HCT116 (cell line): ENCODE results near the gene TXNDC12. TPM values are rescaled to one million over a fixed set of nuclear protein-coding genes. Genes with fewer than 3 reads are reported as not detected.

Experiments used
- ATAC-seq: fragments of 200-7000 bp; cut with Tn5 transposase; 2 replicates; pipeline ENCODE4 v1.9.1; 2020; ENCODE audit warnings: mild to moderate bottlenecking, moderate library complexity
- BruUV-seq: library from RNA; stranded (reverse); fragments of 400-500 nt; replicated peaks from 2 replicates; lab custom pipeline; 2021; lab: Mats Ljungman, UMichigan
- CTCF ChIA-PET: fragments of 300-600 bp; sonication (Branson Sonifier 250); formaldehyde crosslinking; loops from one replicate; lab custom pipeline; 2021; ENCODE audit warnings: antibody characterized with exemption; lab: Charles Lee
- POLR2A ChIA-PET: fragments of 300-600, 350-600 bp; sonication (Branson Sonifier 250); formaldehyde crosslinking; loops from one replicate; lab custom pipeline; 2021; ENCODE audit warnings: antibody characterized with exemption; lab: Charles Lee
- RAD21 ChIA-PET, 2 experiments: fragments of 300-600 bp; sonication (Branson Sonifier 250); formaldehyde crosslinking; loops; one replicate each; lab custom pipeline; 2023; ENCODE audit warnings: low total read pairs in 2 of 2; ENCODE audit not compliant: uncharacterized antibody in 2 of 2, unreplicated experiment in 2 of 2, low non-redundant PET in 1 of 2; lab: Charles Lee
- DNase-seq: peaks from one replicate; pipeline ENCODE4 v3.0.0-alpha.2; 2010; ENCODE audit warnings: low read depth, low spot score
- H2AFZ ChIP-seq: fragments of 200-600 bp; shearing (Covaris generic), sonication (generic); 2 replicates; pipeline ENCODE4 v1.6.1; 2017; ENCODE audit warnings: low read depth, mixed run types, mixed read lengths, antibody characterized with exemption, low read length; ENCODE audit not compliant: poor library complexity, severe bottlenecking
- H3K27ac ChIP-seq: 2 replicates; pipeline ENCODE4 v1.5.1; 2012; ENCODE audit warnings: low read depth, low read length
- H3K27me3 ChIP-seq: fragments of 200-600 bp; sonication (generic); 2 replicates; pipeline ENCODE4 v1.6.1; 2016; ENCODE audit warnings: mixed run types, low read length, mixed read lengths; ENCODE audit not compliant: insufficient read depth
- H3K36me3 ChIP-seq, 2 experiments: fragments of 200-500 bp in 1 of 2; fragments of 200-600 bp in 1 of 2; sonication (Bioruptor generic) in 1 of 2; sonication (generic) in 1 of 2; 2 replicates each; pipeline versions ENCODE4 v1.5.1 to v1.6.1; 2014 to 2016; ENCODE audit warnings: low read length in 2 of 2, inconsistent platforms in 1 of 2, mixed read lengths in 1 of 2, mixed run types in 1 of 2; ENCODE audit not compliant: insufficient read depth in 2 of 2, control insufficient read depth in 1 of 2
- H3K4me1 ChIP-seq, 2 experiments: fragments of 200-600 bp in 1 of 2; sonication (generic) in 1 of 2; 2 replicates each; pipeline versions ENCODE4 v1.5.1 to v1.6.1; 2012 to 2017; ENCODE audit warnings: low read length in 2 of 2, inconsistent platforms in 1 of 2, mild to moderate bottlenecking in 1 of 2, mixed read lengths in 1 of 2, mixed run types in 1 of 2, moderate library complexity in 1 of 2; ENCODE audit not compliant: insufficient read depth in 2 of 2, control insufficient read depth in 1 of 2
- H3K4me2 ChIP-seq: fragments of 200-600 bp; sonication (generic); 2 replicates; pipeline ENCODE4 v1.6.1; 2017; ENCODE audit warnings: mixed run types, low read length, mixed read lengths
- H3K4me3 ChIP-seq, 2 experiments: fragments of 200-600 bp in 1 of 2; sonication (generic) in 1 of 2; replicated peaks in 1 of 2; 2 replicates each; pipeline ENCODE4 v1.5.1; 2011 to 2016; ENCODE audit warnings: low read length in 2 of 2, control low read depth in 1 of 2, low read depth in 1 of 2, mild to moderate bottlenecking in 1 of 2, mixed read lengths in 1 of 2, mixed run types in 1 of 2
- H3K79me2 ChIP-seq: fragments of 200-600 bp; sonication (generic); 2 replicates; pipeline ENCODE4 v1.6.1; 2017; ENCODE audit warnings: mild to moderate bottlenecking, mixed run types, low read length, moderate library complexity, mixed read lengths; ENCODE audit not compliant: insufficient read depth
- H3K9ac ChIP-seq: fragments of 200-600 bp; sonication (generic); 2 replicates; pipeline ENCODE4 v1.6.1; 2016; ENCODE audit warnings: low read length, mixed read lengths
- H3K9me2 ChIP-seq: fragments of 200-600 bp; sonication (generic), shearing (Covaris generic); 2 replicates; pipeline ENCODE4 v1.6.1; 2017; ENCODE audit warnings: mixed run types, mild to moderate bottlenecking, moderate library complexity; ENCODE audit not compliant: insufficient read depth
- H3K9me3 ChIP-seq, 2 experiments: fragments of 200-500 bp in 1 of 2; fragments of 200-600 bp in 1 of 2; sonication (Bioruptor generic) in 1 of 2; sonication (generic) in 1 of 2; 2 replicates each; pipeline ENCODE4 v1.6.1; 2014 to 2017; ENCODE audit warnings: low read length in 2 of 2, mixed read lengths in 2 of 2, inconsistent platforms in 1 of 2, low read depth in 1 of 2, mild to moderate bottlenecking in 1 of 2, mixed run types in 1 of 2, moderate library complexity in 1 of 2; ENCODE audit not compliant: control insufficient read depth in 1 of 2, insufficient read depth in 1 of 2
- H4K20me1 ChIP-seq: fragments of 200-600 bp; sonication (generic), shearing (Covaris generic); 2 replicates; pipeline ENCODE4 v1.6.1; 2017; ENCODE audit warnings: mixed run types, mild to moderate bottlenecking, moderate library complexity; ENCODE audit not compliant: insufficient read depth
- CBX3 ChIP-seq: IDR thresholded peaks from 2 replicates; pipeline ENCODE4 v1.6.1; 2012; ENCODE audit warnings: low read depth
- CEBPB ChIP-seq: IDR thresholded peaks from 2 replicates; pipeline ENCODE4 v1.6.1; 2012; ENCODE audit warnings: low read depth
- CTCF ChIP-seq, 3 experiments: fragments of 200-600 bp in 1 of 3; sonication (generic) in 1 of 3; IDR thresholded peaks in 2 of 3; conservative IDR thresholded peaks in 1 of 3; 2 replicates each; pipeline ENCODE4 v1.5.1; 2012 to 2017; ENCODE audit warnings: low read depth in 2 of 3, low read length in 2 of 3, antibody characterized with exemption in 1 of 3, borderline replicate concordance in 1 of 3, control low read depth in 1 of 3, mild to moderate bottlenecking in 1 of 3, mixed read lengths in 1 of 3, mixed run types in 1 of 3, moderate library complexity in 1 of 3; ENCODE audit not compliant: insufficient read depth in 1 of 3
- EGR1 ChIP-seq: IDR thresholded peaks from 2 replicates; pipeline ENCODE4 v1.6.1; 2012; ENCODE audit warnings: low read depth
- EZH2 ChIP-seq: fragments of 200-600 bp; sonication (generic); IDR thresholded peaks from 2 replicates; pipeline ENCODE4 v1.6.1; 2017; ENCODE audit warnings: antibody characterized with exemption, mixed run types
- MAX ChIP-seq: IDR thresholded peaks from 2 replicates; pipeline ENCODE4 v1.6.1; 2012
- POLR2A ChIP-seq: IDR thresholded peaks from 2 replicates; pipeline ENCODE4 v1.7.0; 2011; ENCODE audit warnings: borderline replicate concordance; ENCODE audit not compliant: insufficient read depth, insufficient read length; ENCODE audit errors: extremely low read depth
- RAD21 ChIP-seq: IDR thresholded peaks from 2 replicates; pipeline ENCODE4 v1.6.1; 2012; ENCODE audit warnings: low read depth, mild to moderate bottlenecking
- REST ChIP-seq: IDR thresholded peaks from 2 replicates; pipeline ENCODE4 v1.6.1; 2012; ENCODE audit warnings: low read depth
- SIN3A ChIP-seq: IDR thresholded peaks from 2 replicates; pipeline ENCODE4 v1.6.1; 2012; ENCODE audit warnings: low read depth
- ZFX ChIP-seq: fragments of 450-650 bp; IDR thresholded peaks from 2 replicates; pipeline ENCODE4 v1.6.1; 2017
- ZNF274 ChIP-seq: fragments of 200-500 bp; sonication (Bioruptor generic); IDR thresholded peaks from 2 replicates; pipeline ENCODE4 v1.6.1; 2014; ENCODE audit warnings: mild to moderate bottlenecking, low read depth, low read length, inconsistent platforms
- intact Hi-C: fragments of 100-400 bp; cut with micrococcal nuclease; formaldehyde crosslinking; loops from 2 replicates; pipeline ENCODE4 v1.10.0; 2022
- total RNA-seq: library from RNA; stranded (reverse); gene quantifications from one replicate; pipeline ENCODE4 v1.2.1, GENCODE V29; 2021; ENCODE audit not compliant: unreplicated experiment

TXNDC12 gene
- total RNA-seq, 1 experiment from 2014 or later: 82.8 TPM

GRCh38 chr1:51986718-51987117, 68.3 kb downstream of the TXNDC12 start:
- Histone ChIP-seq H3K4me1 (peaks cover 0 to 5% of the 10 kb centered on the region in 2 experiments; a peak in 1 of 4 replicates), H2AFZ (no peak overlapping the region), H3K79me2 (no peaks in the 10 kb centered on the region), H3K9me2 (no peaks in the 10 kb centered on the region), H3K4me3 (no peak overlapping the region), H4K20me1 (no peaks in the 10 kb centered on the region), H3K27me3 (no peaks in the 10 kb centered on the region), H3K4me2 (no peak overlapping the region), H3K9ac (no peak overlapping the region), H3K9me3 (no peaks in the 10 kb centered on the region), H3K27ac (no peak overlapping the region), H3K36me3 (no peaks in the 10 kb centered on the region)
- intact Hi-C loops: no loop called here
- RAD21 ChIA-PET: no interaction called here
- DNase-seq (no peak), ATAC-seq (no peak)
- POLR2A ChIA-PET: no interaction called here
- TF ChIP-seq RAD21 (no peak), REST (no peak), ZNF274 (no peak), ZFX (no peak)
- CTCF ChIA-PET: no interaction called here
- no TSS peak for BruUV-seq

GRCh38 chr1:51982161-51982560, 72.8 kb downstream of the TXNDC12 start:
- Histone ChIP-seq H4K20me1 (no peaks in the 10 kb centered on the region), H3K27ac (no peak overlapping the region), H3K4me3 (no peak overlapping the region), H3K4me1 (peaks cover 5 to 12% of the 10 kb centered on the region in 2 experiments; a peak in 3 of 4 replicates), H3K27me3 (no peaks in the 10 kb centered on the region), H3K79me2 (no peaks in the 10 kb centered on the region), H2AFZ (no peak overlapping the region), H3K4me2 (no peak overlapping the region), H3K9ac (no peak overlapping the region), H3K9me2 (no peaks in the 10 kb centered on the region), H3K9me3 (no peaks in the 10 kb centered on the region), H3K36me3 (no peaks in the 10 kb centered on the region; a peak in 1 of 4 replicates)
- intact Hi-C loops: no loop called here
- ChIA-PET RAD21 (no interaction called here), POLR2A (no interaction called here), CTCF (no interaction called here)
- no TSS peak for BruUV-seq
- ATAC-seq: no peak
- no peak for DNase-seq
- no peak for TF ChIP-seq POLR2A
- no peak for TF ChIP-seq MAX
- TF ChIP-seq CEBPB: no peak
- TF ChIP-seq REST: no peak
- TF ChIP-seq EZH2: no peak
- no peak for TF ChIP-seq EGR1
- TF ChIP-seq CBX3: no peak
- TF ChIP-seq CTCF (IDR thresholded peaks at IDR 0.05 in 2 of 3, conservative IDR thresholded peaks at IDR 0.05 in 1 of 3; ENCODE audit: borderline replicate concordance in 1 of 3, insufficient read depth in 1 of 3, low read depth in 2 of 3, low read length in 2 of 3): no peak
- TF ChIP-seq SIN3A: no peak
